Hematopoietic multipotent progenitor cell (in vitro differentiated cells): ENCODE data around the gene DMKN. TPM values are rescaled to one million over a fixed set of nuclear protein-coding genes. Genes with fewer than 3 reads are reported as not detected.
"Not testable (repeated sequence)": the region's sequence is repeated elsewhere in the genome, so short reads cannot be mapped to it uniquely, and the experiment has no call there.

Source experiments
- DNase-seq, 3 donors: peaks; one replicate each; pipeline ENCODE4 v3.0.0-alpha.2; 2011 to 2015; ENCODE audit warnings: low read depth in 2 of 3, low spot score in 2 of 3
- total RNA-seq: library from RNA; depleted of rRNA; stranded (reverse); fragments of >200 nt; gene quantifications from one replicate; pipeline ENCODE4 v1.2.3, GENCODE V29; 2012

DMKN gene
- total RNA-seq, 1 donor, result 1.6 TPM

- DNase-seq, result no peak
These were observed 43.3 kb downstream of the DMKN start for GRCh38 chr19:35470128-35470527.

DNA sequence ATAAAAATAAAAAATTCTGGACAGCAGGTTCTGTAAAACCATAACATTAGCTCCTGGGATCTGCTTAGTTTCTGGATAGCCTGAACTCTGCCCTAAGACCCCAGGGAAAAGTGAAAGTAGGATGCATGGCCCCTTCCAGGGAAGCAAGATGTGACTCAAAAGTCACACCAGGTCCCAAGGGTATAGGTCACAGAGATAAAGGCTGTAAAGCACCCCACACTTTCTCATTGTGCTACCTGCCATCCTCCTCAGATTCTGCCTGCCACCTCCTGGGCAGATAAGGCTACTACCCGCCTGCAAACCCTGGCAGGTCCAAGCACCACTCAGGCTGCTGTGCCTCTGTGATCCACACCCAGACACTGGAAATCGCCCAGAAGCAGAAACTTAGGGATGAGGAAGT is 44.8 kb downstream of the DMKN start:
- DNase-seq, result peak; percentile 29 to 79 (median 66)

GRCh38 chr19:35466259-35466658 is 47.2 kb downstream of the DMKN start:
- DNase-seq, result no peak

- DNase-seq, result not testable (repeated sequence)
These were observed 50.5 kb downstream of the DMKN start for GRCh38 chr19:35462956-35463355.

DNA sequence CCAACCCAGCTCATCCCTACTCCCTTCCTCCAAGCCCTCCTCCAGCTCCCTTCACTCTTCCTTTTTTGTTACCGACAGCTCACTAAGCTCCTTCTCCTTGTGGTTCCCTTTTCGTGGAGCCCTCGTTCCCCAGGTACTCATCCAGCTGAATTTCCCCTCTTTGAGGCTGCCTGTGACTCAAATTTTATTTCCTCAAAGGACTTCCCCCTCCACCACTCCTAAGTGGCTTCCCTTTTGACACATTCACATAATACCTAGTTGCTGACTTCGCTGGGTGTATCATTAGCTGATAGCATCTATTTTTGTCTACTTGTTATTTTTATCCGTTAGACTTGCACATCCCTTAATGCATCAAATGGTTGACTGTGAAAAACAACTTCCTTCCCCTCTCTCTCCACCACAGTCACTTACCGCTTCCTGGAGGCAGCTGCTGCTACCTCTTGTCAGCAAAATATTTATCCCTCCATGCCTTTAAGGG is 50.9 kb downstream of the DMKN start:
- peak; percentile 42 to 90 (median 80) for DNase-seq

GRCh38 chr19:35461788-35462187 is 51.7 kb downstream of the DMKN start:
- not testable (repeated sequence) for DNase-seq

- DNase-seq, result no peak
These were observed 52.4 kb downstream of the DMKN start for GRCh38 chr19:35461060-35461459.

GRCh38 chr19:35460608-35461007 is 52.8 kb downstream of the DMKN start:
- no peak for DNase-seq

- DNase-seq, result no peak
These were observed 53.9 kb downstream of the DMKN start for GRCh38 chr19:35459414-35460082.

- DNase-seq, result peak in 2 of 3 donors; percentile 60 to 73
These were observed 54.6 kb downstream of the DMKN start for GRCh38 chr19:35458731-35459391.

GRCh38 chr19:35458192-35458591 is 55.3 kb downstream of the DMKN start:
- DNase-seq, result no peak

GRCh38 chr19:35457173-35457572 is 56.3 kb downstream of the DMKN start:
- DNase-seq, result no peak

DNA sequence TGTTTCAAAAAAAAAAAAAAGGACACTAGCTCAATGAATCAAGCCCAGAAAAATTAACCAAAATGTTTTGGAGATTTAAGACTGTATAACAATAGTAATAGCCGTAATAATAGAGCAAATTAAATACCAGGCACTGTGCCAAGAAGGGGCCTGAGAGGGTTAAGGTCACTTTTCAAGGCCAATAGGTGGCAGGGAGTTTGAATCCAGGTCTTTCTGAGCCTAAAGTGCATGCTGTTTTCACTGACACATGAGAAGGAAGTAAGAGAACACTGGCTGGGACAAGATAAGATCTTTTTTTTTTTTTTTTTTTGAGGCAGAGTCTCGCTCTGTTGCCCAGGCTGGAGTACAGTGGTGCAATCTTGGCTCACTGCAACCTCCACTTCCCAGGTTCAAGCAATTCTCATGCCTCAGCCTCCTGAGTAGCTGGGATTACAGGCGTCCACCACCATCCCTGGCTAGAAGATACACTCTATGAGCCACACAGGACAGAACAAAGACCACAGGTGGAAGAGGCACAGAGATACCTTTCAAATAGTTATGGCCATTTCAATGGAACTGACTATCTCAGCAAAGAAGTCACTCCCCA is 57.7 kb downstream of the DMKN start:
- no peak for DNase-seq

GRCh38 chr19:35454663-35455062 is 58.8 kb downstream of the DMKN start:
- no peak for DNase-seq

DNA sequence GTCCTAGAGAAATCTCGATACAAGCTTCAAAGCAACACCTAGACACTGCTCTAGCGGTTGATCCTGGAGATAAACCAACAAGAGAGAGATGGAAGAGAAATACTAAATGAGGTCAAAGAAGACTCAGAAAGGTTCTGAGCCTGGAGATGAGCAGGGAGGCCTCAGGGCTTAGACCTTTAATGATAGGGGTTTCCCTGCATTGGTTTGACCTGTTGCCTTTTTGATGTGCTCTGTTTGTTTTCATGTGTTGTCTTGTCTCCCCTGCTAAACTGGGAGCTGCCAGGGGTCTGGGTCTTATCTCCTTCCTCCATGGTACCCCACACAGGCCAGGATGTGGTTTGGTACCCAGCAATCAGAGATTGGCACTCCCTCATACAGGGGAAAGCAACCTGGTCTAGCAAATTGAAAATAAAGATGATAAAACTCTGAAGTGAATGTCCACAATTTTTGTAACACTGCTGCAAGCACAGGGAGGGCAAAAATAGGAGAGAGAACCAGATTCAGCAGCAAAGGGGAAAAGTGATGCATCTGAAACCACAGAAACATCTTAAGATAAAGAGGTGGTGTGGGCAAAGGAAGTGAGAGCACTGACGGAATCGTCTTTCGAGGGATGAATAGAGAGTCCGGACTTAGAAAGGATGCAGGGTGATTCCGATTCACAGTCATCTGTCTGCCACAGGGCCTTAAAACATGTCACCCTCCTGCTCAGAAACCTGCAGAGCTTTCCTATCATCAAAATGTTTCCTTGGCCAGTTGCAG is 61.9 kb downstream of the DMKN start:
- DNase-seq, result peak in 1 of 3 donors; percentile 56

- DNase-seq, result no peak
These were observed 63.9 kb downstream of the DMKN start for GRCh38 chr19:35449359-35450043.

- DNase-seq, result no peak
These were observed 65.6 kb downstream of the DMKN start, which contains the start of gene FFAR2 for GRCh38 chr19:35447606-35448469. Gene FFAR2, plus strand, starts transcription at chr19:35448257. Its CDS starts 1,458 bp downstream, at chr19:35449715.
